Nephron progenitor cell (in vitro differentiated cells): Measurements from ENCODE around the gene GRIK2.

Experiments
- DNase-seq: peaks from one replicate; pipeline ENCODE4 v3.0.0; 2021
- H3K27ac Mint-ChIP-seq: 2 replicates; pipeline ENCODE4 v1.8.0; 2021; ENCODE audit warnings: mild to moderate bottlenecking, moderate library complexity, mixed read lengths
- H3K27me3 Mint-ChIP-seq: 2 replicates; pipeline ENCODE4 v1.8.0; 2021; ENCODE audit warnings: mild to moderate bottlenecking, low read depth, mixed read lengths; ENCODE audit not compliant: poor library complexity
- H3K36me3 Mint-ChIP-seq: 2 replicates; pipeline ENCODE4 v1.8.0; 2021; ENCODE audit warnings: low read depth, mixed read lengths
- H3K4me1 Mint-ChIP-seq: 2 replicates; pipeline ENCODE4 v1.8.0; 2021; ENCODE audit warnings: mixed read lengths
- H3K4me3 Mint-ChIP-seq: 2 replicates; pipeline ENCODE4 v1.8.0; 2021; ENCODE audit warnings: mild to moderate bottlenecking, moderate library complexity, mixed read lengths
- H3K9me3 Mint-ChIP-seq: 2 replicates; pipeline ENCODE4 v1.8.0; 2021; ENCODE audit warnings: mild to moderate bottlenecking, moderate library complexity, mixed read lengths
- TF ChIP-seq, protein P1 (sequence below): fragments of 200-600 bp; sonication (generic); IDR thresholded peaks from 2 replicates; pipeline ENCODE4 v1.5.0; 2021; ENCODE audit warnings: antibody characterized with exemption

GRIK2 gene

DNA sequence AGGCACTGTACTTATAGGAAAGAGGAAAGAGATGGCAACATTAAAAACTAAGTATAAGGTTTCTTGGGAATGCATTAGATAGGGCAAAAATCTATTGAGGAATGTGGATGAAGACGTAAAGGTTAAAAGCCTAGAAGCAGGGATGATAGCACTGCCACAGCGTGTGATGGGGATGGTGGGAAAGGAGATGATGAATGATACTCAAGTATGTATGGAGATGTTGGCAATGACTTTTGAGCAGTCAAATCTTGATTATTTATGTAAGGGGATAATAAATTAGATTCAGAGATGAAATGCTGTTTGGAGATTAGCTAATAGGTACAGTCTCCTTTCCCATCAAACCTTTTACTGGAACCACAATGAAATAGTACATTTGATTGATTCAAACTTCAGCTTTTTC lies 432.8 kb downstream of the GRIK2 start:
- no peak overlapping the region for H3K27ac Mint-ChIP-seq
- DNase-seq: no peak
- H3K27me3 Mint-ChIP-seq: no peaks in the 10 kb centered on the region
- no peak overlapping the region for H3K4me3 Mint-ChIP-seq
- peaks cover 18% of the 10 kb centered on the region for H3K9me3 Mint-ChIP-seq
- H3K36me3 Mint-ChIP-seq: peaks cover 6% of the 10 kb centered on the region
- TF ChIP-seq, protein P1, sequence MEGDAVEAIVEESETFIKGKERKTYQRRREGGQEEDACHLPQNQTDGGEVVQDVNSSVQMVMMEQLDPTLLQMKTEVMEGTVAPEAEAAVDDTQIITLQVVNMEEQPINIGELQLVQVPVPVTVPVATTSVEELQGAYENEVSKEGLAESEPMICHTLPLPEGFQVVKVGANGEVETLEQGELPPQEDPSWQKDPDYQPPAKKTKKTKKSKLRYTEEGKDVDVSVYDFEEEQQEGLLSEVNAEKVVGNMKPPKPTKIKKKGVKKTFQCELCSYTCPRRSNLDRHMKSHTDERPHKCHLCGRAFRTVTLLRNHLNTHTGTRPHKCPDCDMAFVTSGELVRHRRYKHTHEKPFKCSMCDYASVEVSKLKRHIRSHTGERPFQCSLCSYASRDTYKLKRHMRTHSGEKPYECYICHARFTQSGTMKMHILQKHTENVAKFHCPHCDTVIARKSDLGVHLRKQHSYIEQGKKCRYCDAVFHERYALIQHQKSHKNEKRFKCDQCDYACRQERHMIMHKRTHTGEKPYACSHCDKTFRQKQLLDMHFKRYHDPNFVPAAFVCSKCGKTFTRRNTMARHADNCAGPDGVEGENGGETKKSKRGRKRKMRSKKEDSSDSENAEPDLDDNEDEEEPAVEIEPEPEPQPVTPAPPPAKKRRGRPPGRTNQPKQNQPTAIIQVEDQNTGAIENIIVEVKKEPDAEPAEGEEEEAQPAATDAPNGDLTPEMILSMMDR: no peak
- H3K4me1 Mint-ChIP-seq: no peaks in the 10 kb centered on the region

DNA sequence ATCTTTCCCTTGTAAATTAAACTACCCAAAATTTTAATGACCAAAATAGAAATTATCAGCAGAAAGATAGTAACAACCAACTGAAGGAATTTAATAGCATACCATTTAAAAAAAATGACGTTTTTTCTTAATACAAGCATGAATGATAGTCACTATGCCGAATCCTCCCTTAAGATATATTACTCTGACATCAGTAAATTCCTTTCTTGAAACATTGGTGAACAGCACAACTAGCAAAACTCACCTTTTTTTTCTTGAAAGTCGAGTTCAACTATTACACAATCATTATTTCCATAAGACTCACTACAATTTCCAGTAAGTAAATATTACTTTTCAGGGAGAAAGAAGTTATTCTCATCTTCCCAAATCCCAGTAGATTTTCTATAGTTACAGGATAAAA lies 433.2 kb downstream of the GRIK2 start:
- no peak for DNase-seq
- Mint-ChIP-seq H3K4me1 (no peaks in the 10 kb centered on the region), H3K4me3 (no peak overlapping the region), H3K9me3 (peaks cover 18% of the 10 kb centered on the region), H3K27ac (no peak overlapping the region), H3K27me3 (no peaks in the 10 kb centered on the region), H3K36me3 (peaks cover 6% of the 10 kb centered on the region)
- TF ChIP-seq, protein P1: no peak

DNA sequence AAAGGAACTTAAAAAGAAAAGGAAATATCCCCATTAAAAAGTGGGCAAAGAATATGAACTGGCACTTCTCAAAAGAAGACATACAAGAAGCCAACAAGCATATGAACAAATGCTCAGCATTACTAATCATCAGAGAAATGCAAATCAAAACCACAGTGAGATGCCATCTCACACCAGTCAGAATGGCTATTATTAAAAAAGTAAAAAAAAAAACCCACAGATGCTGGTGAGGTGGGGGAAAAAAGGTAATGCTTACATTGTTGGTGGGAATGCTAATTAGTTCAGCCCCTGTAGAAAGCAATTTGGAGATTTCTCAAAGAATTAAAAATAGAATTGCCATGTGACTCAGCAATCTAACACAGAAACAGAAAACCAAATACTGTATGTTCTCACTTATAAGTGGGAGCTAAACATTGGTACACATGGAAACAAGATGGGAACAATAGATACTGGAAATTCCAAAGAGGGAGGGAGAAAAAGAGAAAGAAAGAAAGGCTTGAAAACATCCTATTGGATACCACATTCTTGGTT lies 437.1 kb downstream of the GRIK2 start:
- Mint-ChIP-seq H3K36me3 (peaks cover 6% of the 10 kb centered on the region), H3K4me3 (no peak overlapping the region), H3K4me1 (no peaks in the 10 kb centered on the region), H3K9me3 (peaks cover 18% of the 10 kb centered on the region), H3K27me3 (no peaks in the 10 kb centered on the region), H3K27ac (no peak overlapping the region)
- DNase-seq: no peak
- TF ChIP-seq, protein P1: no peak

DNA sequence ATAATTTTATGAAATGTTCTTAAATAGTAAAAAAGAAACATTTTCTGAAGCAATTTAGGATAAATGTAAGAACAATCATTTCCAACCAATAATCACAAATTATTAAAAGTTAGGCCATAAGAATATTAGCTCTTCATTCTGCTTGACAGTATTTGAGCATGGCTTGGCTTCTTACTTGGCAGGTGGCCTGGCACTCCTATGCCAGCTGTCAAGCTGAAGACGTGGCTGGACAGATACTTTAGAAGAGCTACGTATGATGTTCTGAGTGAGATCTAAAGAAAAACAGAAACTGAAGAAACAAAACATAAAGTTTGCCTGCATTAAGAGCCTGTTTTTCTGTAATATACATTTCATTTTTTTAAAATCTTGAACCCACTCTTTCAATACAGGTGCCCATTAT lies 438.9 kb downstream of the GRIK2 start:
- H3K9me3 Mint-ChIP-seq: peaks cover 18% of the 10 kb centered on the region
- TF ChIP-seq, protein P1: no peak
- H3K27me3 Mint-ChIP-seq: no peaks in the 10 kb centered on the region
- no peak overlapping the region for H3K4me3 Mint-ChIP-seq
- no peak for DNase-seq
- H3K27ac Mint-ChIP-seq: no peak overlapping the region
- H3K36me3 Mint-ChIP-seq: peaks cover 6% of the 10 kb centered on the region
- H3K4me1 Mint-ChIP-seq: no peaks in the 10 kb centered on the region

DNA sequence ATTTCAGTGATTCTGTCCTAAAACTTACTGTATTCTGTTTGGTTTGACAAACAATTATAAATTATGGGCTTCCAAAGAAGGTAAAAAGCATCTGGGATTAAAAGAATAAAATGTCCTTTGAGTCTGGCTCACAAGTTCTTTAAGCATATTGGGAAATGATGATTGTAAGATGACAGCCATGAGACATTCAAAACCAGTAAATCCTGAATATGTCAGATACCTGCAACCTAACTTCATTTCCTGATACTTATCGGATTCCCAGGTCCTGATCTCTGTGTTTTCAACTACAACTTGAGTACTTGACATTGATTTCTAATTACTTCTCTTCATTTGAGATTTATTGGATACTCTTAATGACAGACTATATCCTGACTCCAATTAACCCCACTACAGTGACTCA lies 446.6 kb downstream of the GRIK2 start:
- no peak overlapping the region for H3K4me3 Mint-ChIP-seq
- no peaks in the 10 kb centered on the region for H3K4me1 Mint-ChIP-seq
- no peaks in the 10 kb centered on the region for H3K36me3 Mint-ChIP-seq
- no peak overlapping the region for H3K27ac Mint-ChIP-seq
- DNase-seq: no peak
- TF ChIP-seq, protein P1: no peak
- H3K27me3 Mint-ChIP-seq: peaks cover 2% of the 10 kb centered on the region
- H3K9me3 Mint-ChIP-seq: no peaks in the 10 kb centered on the region

DNA sequence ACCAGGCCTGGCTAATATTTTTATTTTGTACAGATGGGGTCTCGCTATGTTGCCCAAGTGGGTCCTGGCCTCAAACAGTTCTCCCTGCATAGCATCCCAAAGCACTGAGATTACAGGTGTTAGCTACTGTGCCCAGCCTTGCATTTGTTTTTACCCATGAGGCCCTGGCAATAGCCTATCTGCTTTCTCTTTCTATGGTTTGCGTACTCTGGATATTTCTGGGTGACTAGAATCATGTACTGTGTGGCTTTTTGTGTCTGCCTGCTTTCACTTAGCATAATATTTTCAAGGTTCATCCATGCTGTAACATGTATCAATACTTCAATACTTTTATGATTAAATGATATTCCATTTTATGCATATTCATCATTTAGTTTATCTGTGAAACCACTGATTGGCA lies 451.7 kb downstream of the GRIK2 start:
- Mint-ChIP-seq H3K9me3 (no peaks in the 10 kb centered on the region), H3K4me1 (no peaks in the 10 kb centered on the region), H3K27ac (no peak overlapping the region), H3K36me3 (no peaks in the 10 kb centered on the region), H3K27me3 (no peaks in the 10 kb centered on the region), H3K4me3 (no peak overlapping the region)
- TF ChIP-seq, protein P1: no peak
- DNase-seq: no peak
